Prostate gland (tissue), 2 donors: ENCODE data around the gene EPB41L4A.

Experiments used
- CTCF ChIP-seq, 4 experiments: fragments of 200-600 bp in 2 of 4; fragments of 450-650 bp in 2 of 4; sonication (generic) in 2 of 4; IDR thresholded peaks; 1 replicate in 3 of 4; 2 replicates in 1 of 4; pipeline ENCODE4 v1.5.1; 2016 to 2019; ENCODE audit warnings: antibody characterized with exemption in 4 of 4, mild to moderate bottlenecking in 2 of 4, moderate library complexity in 2 of 4
- POLR2A ChIP-seq: fragments of 450-650 bp; IDR thresholded peaks from one replicate; pipeline ENCODE4 v1.6.1; 2016; ENCODE audit warnings: antibody characterized with exemption, mild to moderate bottlenecking

- TF ChIP-seq POLR2A (no peak), CTCF (IDR thresholded peaks at IDR 0.05) (no peak)
Observed at GRCh38 chr5:112161392-112161748, 257.7 kb downstream of the EPB41L4A start.
